ENCODE results near the gene TMEM51. TPM values are rescaled to one million over a fixed set of nuclear protein-coding genes. Genes with fewer than 3 reads are reported as not detected.

The TMEM51 gene
- total and polyA plus RNA-seq, 9 of the 15 experiments (the other 6 are each of a cell fraction or from before 2014, with no cell fraction given), result 0.06 to 1.4 (median 0.58) TPM

DNA sequence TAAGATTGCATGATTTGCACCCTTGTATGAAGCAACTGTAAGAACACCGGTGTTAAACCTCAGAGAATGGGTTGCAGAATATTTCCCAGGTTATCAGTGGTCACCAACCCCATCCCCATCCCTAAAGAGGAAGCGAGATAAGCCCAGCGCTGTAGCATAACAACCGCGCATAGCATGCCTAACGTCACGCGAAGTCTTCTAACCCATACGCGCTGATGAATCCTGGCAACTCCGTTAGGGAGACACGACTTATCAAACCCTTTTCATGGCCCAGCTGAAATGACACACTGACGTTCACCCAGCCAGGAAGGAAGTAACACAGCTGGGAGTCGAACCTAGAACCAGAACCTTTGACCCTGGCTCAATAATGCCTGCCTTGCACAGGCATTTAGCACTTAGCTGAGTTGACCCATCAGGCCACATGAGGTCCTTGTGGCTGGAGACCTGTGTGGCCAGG is 24.2 kb downstream of the TMEM51 start (continued):
- TF ChIP-seq MTF1 (CRISPR knock-in tag; IDR thresholded peaks at IDR 0.05; ENCODE audit: borderline replicate concordance), result no peak
- TF ChIP-seq, protein P1, sequence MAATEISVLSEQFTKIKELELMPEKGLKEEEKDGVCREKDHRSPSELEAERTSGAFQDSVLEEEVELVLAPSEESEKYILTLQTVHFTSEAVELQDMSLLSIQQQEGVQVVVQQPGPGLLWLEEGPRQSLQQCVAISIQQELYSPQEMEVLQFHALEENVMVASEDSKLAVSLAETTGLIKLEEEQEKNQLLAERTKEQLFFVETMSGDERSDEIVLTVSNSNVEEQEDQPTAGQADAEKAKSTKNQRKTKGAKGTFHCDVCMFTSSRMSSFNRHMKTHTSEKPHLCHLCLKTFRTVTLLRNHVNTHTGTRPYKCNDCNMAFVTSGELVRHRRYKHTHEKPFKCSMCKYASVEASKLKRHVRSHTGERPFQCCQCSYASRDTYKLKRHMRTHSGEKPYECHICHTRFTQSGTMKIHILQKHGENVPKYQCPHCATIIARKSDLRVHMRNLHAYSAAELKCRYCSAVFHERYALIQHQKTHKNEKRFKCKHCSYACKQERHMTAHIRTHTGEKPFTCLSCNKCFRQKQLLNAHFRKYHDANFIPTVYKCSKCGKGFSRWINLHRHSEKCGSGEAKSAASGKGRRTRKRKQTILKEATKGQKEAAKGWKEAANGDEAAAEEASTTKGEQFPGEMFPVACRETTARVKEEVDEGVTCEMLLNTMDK (IDR thresholded peaks at IDR 0.05; ENCODE audit: borderline replicate concordance, insufficient read depth, low read depth, low read length, poor library complexity, severe bottlenecking), result no peak
- TF ChIP-seq DMBX1 (CRISPR knock-in tag; IDR thresholded peaks at IDR 0.05; ENCODE audit: borderline replicate concordance), result no peak
- TF ChIP-seq PHF20 (IDR thresholded peaks at IDR 0.05; ENCODE audit: partially characterized antibody), result no peak
- no peak for TF ChIP-seq KAT8 (IDR thresholded peaks at IDR 0.05; ENCODE audit: low read depth)
- no peak for TF ChIP-seq PHF21A (IDR thresholded peaks at IDR 0.05; ENCODE audit: borderline replicate concordance, low read depth)
- TF ChIP-seq, protein P2, sequence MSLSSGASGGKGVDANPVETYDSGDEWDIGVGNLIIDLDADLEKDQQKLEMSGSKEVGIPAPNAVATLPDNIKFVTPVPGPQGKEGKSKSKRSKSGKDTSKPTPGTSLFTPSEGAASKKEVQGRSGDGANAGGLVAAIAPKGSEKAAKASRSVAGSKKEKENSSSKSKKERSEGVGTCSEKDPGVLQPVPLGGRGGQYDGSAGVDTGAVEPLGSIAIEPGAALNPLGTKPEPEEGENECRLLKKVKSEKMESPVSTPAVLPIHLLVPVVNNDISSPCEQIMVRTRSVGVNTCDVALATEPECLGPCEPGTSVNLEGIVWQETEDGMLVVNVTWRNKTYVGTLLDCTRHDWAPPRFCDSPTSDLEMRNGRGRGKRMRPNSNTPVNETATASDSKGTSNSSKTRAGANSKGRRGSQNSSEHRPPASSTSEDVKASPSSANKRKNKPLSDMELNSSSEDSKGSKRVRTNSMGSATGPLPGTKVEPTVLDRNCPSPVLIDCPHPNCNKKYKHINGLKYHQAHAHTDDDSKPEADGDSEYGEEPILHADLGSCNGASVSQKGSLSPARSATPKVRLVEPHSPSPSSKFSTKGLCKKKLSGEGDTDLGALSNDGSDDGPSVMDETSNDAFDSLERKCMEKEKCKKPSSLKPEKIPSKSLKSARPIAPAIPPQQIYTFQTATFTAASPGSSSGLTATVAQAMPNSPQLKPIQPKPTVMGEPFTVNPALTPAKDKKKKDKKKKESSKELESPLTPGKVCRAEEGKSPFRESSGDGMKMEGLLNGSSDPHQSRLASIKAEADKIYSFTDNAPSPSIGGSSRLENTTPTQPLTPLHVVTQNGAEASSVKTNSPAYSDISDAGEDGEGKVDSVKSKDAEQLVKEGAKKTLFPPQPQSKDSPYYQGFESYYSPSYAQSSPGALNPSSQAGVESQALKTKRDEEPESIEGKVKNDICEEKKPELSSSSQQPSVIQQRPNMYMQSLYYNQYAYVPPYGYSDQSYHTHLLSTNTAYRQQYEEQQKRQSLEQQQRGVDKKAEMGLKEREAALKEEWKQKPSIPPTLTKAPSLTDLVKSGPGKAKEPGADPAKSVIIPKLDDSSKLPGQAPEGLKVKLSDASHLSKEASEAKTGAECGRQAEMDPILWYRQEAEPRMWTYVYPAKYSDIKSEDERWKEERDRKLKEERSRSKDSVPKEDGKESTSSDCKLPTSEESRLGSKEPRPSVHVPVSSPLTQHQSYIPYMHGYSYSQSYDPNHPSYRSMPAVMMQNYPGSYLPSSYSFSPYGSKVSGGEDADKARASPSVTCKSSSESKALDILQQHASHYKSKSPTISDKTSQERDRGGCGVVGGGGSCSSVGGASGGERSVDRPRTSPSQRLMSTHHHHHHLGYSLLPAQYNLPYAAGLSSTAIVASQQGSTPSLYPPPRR (CRISPR knock-in tag; IDR thresholded peaks at IDR 0.05; ENCODE audit: borderline replicate concordance), result no peak
- no peak for TF ChIP-seq BRD4 (IDR thresholded peaks at IDR 0.05)
- TF ChIP-seq, protein P3, sequence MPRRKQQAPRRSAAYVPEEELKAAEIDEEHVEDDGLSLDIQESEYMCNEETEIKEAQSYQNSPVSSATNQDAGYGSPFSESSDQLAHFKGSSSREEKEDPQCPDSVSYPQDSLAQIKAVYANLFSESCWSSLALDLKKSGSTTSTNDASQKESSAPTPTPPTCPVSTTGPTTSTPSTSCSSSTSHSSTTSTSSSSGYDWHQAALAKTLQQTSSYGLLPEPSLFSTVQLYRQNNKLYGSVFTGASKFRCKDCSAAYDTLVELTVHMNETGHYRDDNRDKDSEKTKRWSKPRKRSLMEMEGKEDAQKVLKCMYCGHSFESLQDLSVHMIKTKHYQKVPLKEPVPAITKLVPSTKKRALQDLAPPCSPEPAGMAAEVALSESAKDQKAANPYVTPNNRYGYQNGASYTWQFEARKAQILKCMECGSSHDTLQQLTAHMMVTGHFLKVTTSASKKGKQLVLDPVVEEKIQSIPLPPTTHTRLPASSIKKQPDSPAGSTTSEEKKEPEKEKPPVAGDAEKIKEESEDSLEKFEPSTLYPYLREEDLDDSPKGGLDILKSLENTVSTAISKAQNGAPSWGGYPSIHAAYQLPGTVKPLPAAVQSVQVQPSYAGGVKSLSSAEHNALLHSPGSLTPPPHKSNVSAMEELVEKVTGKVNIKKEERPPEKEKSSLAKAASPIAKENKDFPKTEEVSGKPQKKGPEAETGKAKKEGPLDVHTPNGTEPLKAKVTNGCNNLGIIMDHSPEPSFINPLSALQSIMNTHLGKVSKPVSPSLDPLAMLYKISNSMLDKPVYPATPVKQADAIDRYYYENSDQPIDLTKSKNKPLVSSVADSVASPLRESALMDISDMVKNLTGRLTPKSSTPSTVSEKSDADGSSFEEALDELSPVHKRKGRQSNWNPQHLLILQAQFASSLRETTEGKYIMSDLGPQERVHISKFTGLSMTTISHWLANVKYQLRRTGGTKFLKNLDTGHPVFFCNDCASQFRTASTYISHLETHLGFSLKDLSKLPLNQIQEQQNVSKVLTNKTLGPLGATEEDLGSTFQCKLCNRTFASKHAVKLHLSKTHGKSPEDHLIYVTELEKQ (CRISPR knock-in tag; IDR thresholded peaks at IDR 0.05), result no peak
- TF ChIP-seq MYBL2 (IDR thresholded peaks at IDR 0.05; ENCODE audit: low read depth), result no peak
- TF ChIP-seq MYBL2 (CRISPR knock-in tag; IDR thresholded peaks at IDR 0.05; ENCODE audit: borderline replicate concordance), result no peak
- TF ChIP-seq FOS (IDR thresholded peaks at IDR 0.05; ENCODE audit: extremely low read depth, insufficient read length), result no peak
- TF ChIP-seq NFIC (IDR thresholded peaks at IDR 0.05), result no peak
- TF ChIP-seq, protein P4, sequence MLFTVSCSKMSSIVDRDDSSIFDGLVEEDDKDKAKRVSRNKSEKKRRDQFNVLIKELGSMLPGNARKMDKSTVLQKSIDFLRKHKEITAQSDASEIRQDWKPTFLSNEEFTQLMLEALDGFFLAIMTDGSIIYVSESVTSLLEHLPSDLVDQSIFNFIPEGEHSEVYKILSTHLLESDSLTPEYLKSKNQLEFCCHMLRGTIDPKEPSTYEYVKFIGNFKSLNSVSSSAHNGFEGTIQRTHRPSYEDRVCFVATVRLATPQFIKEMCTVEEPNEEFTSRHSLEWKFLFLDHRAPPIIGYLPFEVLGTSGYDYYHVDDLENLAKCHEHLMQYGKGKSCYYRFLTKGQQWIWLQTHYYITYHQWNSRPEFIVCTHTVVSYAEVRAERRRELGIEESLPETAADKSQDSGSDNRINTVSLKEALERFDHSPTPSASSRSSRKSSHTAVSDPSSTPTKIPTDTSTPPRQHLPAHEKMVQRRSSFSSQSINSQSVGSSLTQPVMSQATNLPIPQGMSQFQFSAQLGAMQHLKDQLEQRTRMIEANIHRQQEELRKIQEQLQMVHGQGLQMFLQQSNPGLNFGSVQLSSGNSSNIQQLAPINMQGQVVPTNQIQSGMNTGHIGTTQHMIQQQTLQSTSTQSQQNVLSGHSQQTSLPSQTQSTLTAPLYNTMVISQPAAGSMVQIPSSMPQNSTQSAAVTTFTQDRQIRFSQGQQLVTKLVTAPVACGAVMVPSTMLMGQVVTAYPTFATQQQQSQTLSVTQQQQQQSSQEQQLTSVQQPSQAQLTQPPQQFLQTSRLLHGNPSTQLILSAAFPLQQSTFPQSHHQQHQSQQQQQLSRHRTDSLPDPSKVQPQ (CRISPR knock-in tag; IDR thresholded peaks at IDR 0.05; ENCODE audit: borderline replicate concordance), result no peak
- TF ChIP-seq PHF8 (IDR thresholded peaks at IDR 0.05; ENCODE audit: borderline replicate concordance, low read length), result no peak
